Omental fat pad (tissue), 4 donors: ENCODE data around the gene PPIB. TPM values are rescaled to one million over a fixed set of nuclear protein-coding genes. Genes with fewer than 3 reads are reported as not detected.

Experiments used
- ATAC-seq: fragments of 150-250 bp; one replicate; pipeline ENCODE4 v1.9.1; 2016; ENCODE audit warnings: mild to moderate bottlenecking, moderate library complexity; ENCODE audit not compliant: low FRiP score
- DNase-seq: peaks from one replicate; pipeline ENCODE4 v3.0.0-alpha.2; 2019; ENCODE audit warnings: low spot score
- CTCF ChIP-seq, 3 donors: fragments of 450-650 bp; IDR thresholded peaks; one replicate each; pipeline ENCODE4 v1.5.1; 2016 to 2017; ENCODE audit warnings: antibody characterized with exemption in 3 of 3, mild to moderate bottlenecking in 3 of 3, moderate library complexity in 2 of 3
- total RNA-seq, 4 donors: library from RNA; depleted of rRNA; stranded (reverse); fragments of >200 nt; gene quantifications; one replicate each; pipeline ENCODE4 v1.1.0, GENCODE V29; 2016

PPIB gene
- total RNA-seq, 4 donors from 2014 or later, result 244 to 431 (median 373) TPM

- DNase-seq (no peak), ATAC-seq (no peak)
- no peak for TF ChIP-seq CTCF (IDR thresholded peaks at IDR 0.05)
These were observed 5.2 kb downstream of the PPIB start for GRCh38 chr15:64157599-64158125.

GRCh38 chr15:64156652-64157331 is 6.0 kb downstream of the PPIB start:
- ATAC-seq, result no peak
- no peak for DNase-seq
- no peak for TF ChIP-seq CTCF (IDR thresholded peaks at IDR 0.05)

- ATAC-seq (no peak), DNase-seq (no peak)
- TF ChIP-seq CTCF (IDR thresholded peaks at IDR 0.05), result no peak
These were observed 6.8 kb downstream of the PPIB start for GRCh38 chr15:64155802-64156651.

GRCh38 chr15:64153480-64154367 is 9.1 kb downstream of the PPIB start:
- ATAC-seq, result peak; percentile 73
- DNase-seq, result peak; percentile 83
- TF ChIP-seq CTCF (IDR thresholded peaks at IDR 0.05), result peak in 2 of 3 donors; percentile 65 to 80

GRCh38 chr15:64152507-64153387 is 10.1 kb downstream of the PPIB start:
- no peak for TF ChIP-seq CTCF (IDR thresholded peaks at IDR 0.05)
- DNase-seq (no peak), ATAC-seq (no peak)
